Stimulated activated CD4-positive, alpha-beta T cell treated with anti-CD3 and anti-CD28 coated beads, TNF-alpha, amount 100 ng/mL, for 24 hours (primary cell): ENCODE data around the gene TMEM63B.
"Not testable (repeated sequence)": the region's sequence is repeated elsewhere in the genome, so short reads cannot be mapped to it uniquely, and the experiment has no call there.

ENCODE experiments used
- DNase-seq, 3 experiments: peaks; one replicate each; pipeline ENCODE4 v3.0.0-alpha.2; 2020; ENCODE audit warnings: low read depth in 3 of 3

The TMEM63B gene

DNA sequence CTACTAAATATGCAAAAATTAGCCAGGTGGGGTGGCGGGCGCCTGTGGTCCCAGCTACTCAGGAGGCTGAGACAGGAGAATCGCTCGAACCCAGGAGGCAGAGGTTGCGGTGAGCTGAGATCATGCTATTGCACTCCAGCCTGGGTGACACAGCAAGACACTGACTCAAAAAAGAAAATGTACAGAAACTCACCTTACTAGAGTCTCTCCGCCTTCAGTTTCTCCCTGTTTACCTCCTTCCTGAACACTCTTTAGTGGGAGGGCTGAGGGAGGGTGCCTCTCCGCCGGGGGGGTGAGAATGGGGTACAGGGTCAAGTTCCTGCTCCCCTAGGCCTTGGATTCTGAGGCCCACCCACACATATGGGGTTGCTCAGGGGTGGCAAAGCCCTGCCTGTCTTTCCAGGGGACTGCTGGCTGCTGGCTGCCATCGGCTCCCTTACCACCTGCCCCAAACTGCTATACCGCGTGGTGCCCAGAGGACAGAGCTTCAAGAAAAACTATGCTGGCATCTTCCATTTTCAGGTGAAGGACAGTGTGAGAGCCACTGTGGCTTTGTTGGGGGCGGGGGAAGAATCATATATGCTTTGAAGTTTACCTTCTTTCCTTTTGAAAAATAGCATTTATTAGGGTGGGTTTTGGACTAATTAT lies 44.7 kb downstream of the TMEM63B start:
- DNase-seq, result no peak

DNA sequence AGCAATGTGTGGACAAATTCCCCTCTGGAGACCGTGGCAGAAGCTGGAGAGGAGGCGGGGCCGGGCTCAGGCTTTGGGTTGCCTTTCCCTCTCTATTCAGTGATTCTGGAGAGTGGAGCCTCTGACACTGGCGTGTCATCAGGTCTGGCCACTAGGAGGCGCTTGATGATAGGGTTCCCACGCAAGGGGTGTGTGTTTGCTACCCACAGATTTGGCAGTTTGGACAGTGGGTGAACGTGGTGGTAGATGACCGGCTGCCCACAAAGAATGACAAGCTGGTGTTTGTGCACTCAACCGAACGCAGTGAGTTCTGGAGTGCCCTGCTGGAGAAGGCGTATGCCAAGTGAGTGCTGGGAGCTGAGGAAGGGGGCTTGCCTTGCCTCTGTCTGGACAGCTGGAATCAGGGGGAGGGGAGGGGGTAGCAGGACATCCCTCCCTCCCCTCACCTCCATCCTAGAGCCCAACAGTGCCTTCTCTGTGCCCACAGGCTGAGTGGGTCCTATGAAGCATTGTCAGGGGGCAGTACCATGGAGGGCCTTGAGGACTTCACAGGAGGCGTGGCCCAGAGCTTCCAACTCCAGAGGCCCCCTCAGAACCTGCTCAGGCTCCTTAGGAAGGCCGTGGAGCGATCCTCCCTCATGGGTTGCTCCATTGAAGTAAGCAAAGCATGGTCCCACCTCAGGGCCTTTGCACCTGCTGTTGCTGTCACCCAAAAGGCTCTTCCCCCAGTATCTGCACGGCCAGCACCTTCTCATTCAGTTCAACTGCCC lies 45.6 kb downstream of the TMEM63B start:
- DNase-seq, result peak; percentile 58 to 77 (median 72)

DNA sequence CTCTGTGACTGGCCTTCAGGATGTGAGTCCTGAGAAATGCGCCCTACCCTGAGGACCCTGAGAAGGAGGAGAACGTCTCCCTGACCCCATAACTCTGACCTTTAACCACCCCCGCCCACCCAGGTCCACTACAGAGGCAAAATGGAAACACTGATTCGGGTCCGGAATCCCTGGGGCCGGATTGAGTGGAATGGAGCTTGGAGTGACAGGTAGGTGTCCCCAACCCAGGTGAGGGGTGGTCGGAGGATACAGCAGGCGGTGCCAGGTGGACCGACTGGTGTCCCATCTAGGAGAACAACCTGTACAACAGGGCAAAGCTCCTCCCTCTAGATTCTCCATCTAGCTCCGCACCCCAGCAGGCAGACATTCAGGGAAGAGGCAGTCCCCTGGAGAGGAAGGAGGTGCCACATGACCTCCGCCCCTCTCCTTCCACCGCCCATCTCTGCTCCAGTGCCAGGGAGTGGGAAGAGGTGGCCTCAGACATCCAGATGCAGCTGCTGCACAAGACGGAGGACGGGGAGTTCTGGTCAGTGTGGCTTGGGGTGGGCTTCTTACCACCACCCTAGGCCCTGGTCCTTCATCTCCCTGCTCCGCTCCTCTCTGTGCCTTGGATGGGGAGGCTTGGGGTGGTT lies 48.9 kb downstream of the TMEM63B start:
- DNase-seq, result no peak

DNA sequence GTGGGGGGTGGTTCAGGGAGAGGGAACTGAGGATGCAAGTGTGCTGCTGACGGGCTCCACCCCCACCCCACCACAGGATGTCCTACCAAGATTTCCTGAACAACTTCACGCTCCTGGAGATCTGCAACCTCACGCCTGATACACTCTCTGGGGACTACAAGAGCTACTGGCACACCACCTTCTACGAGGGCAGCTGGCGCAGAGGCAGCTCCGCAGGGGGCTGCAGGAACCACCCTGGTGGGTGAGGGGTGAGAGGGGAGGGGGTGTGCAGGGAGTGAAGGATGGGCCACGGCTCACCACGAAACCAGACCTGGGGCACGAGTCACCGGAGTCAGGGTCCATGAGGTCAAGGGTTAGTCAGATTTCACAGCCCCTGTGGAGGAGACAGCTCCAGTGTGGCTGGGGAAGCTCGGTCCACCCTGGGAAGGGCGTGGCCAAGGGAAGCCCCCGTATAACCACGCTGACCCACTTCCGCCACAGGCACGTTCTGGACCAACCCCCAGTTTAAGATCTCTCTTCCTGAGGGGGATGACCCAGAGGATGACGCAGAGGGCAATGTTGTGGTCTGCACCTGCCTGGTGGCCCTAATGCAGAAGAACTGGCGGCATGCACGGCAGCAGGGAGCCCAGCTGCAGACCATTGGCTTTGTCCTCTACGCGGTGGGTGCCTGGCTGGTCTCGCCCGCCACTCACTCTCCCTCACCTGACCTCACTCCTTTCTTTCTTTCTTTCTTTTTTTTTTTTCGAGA lies 49.6 kb downstream of the TMEM63B start:
- no peak for DNase-seq

DNA sequence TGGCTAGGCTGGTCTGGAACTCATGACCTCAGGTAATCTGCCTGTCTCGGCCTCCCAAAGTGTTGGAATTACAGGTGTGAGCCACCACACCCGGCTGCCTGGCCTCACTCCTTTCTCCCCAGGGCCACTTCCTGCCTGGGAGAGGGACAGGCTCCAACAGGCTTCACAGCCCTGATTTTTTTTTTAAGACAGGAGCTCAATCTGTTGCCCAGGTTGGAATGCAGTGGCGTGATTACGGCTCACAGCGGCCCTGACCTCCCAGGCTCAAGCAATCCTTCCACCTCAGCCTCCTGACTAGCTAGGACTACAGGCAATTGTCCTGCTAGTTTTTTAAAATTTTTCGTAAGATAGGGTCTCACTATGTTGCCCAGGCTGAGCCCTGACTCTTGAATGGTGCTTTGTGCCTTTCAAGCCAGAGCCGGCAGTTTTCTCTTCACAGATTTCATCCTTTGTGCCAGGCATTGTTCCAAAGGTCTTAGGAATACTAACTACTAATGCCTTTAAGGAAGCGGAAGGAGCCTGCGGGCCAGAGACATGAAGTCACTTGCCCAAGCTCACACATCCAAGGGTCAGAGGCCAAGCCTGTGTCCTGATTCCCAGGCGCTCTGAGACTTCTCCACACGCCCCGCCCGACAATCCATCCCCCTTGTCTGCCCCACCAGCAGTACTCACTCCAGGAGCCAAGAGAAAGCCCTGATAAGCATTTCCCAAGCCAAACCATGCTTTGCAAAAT lies 50.5 kb downstream of the TMEM63B start:
- no peak for DNase-seq

DNA sequence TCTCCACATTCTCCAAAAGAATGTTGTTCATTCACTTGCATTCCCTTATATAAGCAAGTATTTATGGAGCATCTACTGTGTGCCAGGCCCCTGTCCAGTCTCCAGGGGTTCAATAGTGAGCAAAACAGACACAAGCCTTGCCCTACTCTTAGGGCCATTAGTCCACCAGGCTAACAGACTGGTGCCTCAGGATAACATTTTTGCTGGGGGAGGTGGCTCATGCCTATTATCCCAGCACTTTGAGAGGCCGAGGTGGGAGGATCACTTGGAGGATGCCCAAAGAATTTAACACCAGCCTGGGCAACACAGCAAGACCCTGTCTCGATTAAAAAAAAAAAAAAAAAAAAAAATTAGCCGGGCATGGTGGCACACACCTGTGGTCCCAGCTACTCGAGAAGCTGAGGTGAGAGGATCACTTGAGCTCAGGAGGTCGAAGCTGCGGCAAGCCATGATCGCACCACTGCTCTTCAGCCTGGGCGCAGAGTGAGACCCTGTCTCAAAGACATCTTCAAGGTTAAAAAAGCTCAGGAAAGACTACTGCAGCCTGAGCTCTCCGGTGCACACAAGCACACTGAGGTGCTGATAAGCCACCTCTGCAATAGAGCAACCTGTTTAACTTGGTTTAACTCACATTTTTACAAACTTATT lies 51.2 kb downstream of the TMEM63B start:
- DNase-seq, result no peak

DNA sequence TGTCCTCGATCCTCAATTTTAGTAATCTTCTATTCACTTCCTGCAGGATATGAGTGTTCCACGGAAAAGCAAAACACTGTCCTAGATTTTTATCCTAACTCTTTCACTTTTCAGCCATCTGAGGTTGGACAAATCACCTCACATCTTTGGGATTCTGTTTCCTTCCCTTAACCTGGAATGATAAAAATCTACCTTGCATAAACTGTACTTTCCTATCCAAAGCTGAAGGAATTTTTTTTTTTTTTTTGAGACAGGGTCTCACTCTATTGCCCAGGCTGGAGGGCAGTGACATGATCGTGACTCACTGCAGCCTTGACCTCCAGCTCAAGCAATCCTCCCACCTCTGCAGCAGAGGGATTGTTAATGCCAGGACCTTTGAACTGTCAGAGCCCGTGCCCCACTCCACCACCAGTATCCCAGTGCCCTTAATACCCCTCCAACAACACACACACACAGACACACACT lies 51.8 kb downstream of the TMEM63B start:
- DNase-seq, result no peak

DNA sequence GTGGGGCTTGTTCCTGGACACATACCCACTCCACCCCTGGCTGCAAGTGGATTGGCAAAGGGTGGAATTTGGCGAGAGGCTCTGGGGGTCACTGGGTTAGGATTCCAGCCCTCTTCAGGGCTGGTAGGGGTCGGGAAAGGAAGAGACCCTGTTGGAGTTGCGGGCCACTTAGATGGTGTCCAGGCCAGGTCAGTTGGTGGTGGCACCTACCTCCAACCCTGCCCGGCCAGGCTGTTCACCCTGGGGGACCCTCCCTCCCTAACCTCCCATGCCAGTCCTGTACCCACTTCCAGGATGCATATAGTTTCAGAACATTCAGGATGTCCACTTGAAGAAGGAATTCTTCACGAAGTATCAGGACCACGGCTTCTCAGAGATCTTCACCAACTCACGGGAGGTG lies 52.3 kb downstream of the TMEM63B start:
- no peak for DNase-seq

DNA sequence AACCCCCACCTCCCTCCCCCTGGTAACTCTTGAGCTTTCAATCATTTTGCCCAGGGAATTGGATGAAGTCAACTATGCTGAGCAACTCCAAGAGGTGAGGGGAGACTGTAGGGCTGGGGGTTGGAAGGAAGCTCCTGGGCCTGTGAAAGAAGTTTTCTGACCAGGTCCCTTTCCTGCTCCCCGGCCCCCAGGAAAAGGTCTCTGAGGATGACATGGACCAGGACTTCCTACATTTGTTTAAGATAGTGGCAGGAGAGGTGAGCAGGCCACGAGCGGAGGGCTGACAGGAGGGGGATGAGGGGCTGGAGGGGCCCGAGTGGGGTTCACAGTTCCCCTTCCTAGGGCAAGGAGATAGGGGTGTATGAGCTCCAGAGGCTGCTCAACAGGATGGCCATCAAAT lies 53.1 kb downstream of the TMEM63B start:
- DNase-seq, result no peak

DNA sequence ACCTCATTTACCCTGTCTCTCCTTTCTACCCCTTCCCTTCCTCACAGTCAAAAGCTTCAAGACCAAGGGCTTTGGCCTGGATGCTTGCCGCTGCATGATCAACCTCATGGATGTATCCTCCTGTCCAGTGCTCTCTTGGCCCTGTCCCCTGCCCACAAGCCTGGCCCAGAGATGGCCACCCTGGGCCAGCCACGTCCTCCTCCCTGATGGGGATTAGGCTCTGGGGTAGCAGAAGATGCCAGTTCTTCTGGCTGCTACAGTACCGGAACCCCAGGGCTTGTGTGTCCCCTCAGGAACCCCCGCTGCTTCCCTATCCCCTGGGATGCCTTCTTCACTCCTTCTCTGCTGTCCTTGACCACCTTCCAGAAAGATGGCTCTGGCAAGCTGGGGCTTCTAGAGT lies 53.5 kb downstream of the TMEM63B start:
- no peak for DNase-seq

DNA sequence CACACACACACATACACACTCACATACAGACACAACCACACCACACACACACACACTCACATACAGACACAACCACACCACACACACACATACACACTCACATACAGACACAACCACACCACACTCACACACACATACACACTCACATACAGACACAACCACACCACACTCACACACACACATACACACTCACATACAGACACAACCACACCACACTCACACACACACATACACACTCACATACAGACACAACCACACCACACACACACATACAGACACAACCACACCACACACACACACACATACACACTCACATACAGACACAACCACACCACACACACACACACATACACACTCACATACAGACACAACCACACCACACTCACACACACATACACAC lies 54.4 kb downstream of the TMEM63B start:
- not testable (repeated sequence) for DNase-seq

DNA sequence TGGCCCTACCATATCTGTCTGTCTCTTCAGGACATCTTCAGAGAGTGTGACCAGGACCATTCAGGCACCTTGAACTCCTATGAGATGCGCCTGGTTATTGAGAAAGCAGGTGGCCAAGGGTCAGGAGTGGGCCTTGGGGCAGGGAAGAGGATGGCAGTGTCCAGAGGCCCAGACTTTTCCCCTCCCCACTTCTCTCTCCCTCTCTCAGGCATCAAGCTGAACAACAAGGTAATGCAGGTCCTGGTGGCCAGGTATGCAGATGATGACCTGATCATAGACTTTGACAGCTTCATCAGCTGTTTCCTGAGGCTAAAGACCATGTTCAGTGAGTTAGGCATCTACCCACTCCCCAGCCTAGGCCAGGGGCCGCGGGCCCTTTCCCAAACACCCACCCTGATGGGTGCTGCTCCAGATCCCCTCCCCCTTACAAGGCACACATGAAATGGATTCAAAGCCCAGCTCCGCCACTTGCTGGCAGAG lies 55.6 kb downstream of the TMEM63B start:
- DNase-seq, result no peak

DNA sequence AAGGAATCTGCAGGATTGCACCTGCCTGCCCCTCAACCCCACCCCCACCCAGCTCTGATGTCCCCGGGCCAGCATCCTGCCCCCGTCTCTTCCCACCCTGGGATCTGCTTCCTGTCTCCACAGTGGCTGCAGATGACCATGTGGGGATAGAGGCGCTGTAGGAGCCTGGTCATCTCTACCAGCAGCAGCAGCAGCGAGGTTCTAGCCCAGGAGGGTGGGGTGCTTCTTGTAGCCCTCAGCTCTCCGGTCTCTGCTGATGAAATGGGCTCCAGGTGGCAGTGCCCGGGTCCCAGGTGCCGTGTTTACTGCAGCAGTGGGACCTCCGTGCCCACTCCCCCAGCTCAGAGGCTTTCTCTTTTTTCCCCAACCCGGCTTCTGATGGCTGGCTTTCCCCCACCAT lies 56.4 kb downstream of the TMEM63B start:
- DNase-seq, result no peak

DNA sequence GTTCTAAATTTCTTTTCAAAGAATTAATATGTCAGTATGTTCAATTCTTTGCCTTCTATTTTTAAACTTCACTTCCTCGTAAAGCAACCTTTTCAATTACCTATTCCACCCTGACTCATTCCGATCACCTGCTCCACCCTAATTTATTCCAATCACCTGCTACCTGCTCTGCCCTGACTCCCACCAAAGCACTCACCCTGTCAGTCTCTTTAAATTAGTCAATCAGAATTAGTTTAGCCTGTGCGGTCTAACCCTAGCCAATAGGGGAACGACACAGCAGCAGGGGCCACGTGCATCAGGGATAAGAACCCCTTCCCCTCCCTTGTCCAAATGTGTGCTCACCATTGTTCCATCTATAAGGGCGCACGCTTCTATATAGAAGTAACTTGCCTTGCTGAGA lies 58.0 kb downstream of the TMEM63B start:
- DNase-seq, result not testable (repeated sequence)

DNA sequence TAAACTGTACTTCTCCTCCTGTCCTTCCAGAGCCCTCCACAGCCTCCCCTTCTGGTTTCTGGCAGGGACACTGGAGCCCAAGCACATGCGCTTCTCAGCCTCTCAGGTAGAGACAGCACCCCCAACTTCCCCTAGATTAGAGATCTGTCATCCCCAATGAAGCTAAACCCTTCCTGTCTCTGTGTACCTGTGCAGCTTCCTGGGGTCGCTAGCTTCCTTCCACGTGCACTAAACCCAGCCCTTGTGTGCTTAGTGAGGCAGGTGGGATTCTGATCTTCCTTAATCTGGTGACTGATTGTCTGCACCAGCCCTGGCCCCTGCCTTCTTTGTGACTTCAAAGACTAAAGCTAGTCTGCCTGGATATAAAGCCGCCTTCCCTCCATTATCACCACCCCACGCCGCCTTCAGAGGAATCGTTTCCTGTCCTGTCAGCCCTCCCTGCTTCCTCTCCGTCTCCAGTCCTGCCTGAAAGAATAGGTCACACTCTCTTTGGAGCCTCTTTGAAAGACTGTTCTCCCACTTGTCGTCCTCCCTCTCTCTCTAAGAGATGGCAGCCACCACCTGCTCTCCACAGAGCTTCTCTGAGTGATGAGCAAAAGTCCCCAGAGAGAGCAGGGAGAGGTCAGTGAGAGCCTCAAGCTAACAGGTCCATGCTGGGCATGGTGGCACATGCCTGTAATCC lies 58.7 kb downstream of the TMEM63B start:
- DNase-seq, result no peak

DNA sequence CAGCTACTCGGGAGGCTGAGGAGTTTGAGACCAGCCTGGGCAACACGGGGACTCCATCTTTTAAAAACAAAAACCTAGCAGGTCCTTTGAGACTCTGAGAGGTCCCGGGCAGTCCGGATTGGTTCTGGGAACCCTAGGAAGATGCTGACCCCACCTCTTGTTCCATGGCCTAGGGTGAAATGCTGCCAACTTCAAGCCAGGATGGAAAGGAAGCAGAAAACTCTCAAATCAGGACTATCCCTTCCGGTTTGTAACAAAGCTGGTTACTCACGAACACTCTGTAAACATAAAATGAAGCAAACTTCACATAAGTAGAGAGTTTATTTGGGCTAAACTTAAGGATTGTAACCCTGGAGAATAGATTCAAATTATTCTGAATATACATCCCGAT lies 59.3 kb downstream of the TMEM63B start:
- DNase-seq, result no peak

DNA sequence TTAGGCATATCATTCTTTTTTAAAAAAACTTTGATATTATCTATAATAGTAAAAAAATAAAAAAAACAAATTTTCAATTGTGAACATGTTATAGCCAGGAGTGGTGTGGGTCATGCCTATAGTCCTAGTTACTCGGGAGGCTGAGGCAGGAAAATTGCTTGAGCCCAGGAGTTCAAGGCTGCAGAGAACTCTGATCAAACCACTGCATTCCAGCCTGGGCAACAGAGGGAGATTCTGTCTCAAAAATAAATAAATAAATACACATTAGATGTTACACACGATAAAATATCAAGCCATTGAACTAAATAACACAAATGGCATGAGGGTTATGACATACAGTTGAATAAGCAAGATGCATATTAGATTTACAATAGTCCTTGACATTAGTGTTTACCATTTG lies 61.5 kb downstream of the TMEM63B start:
- no peak for DNase-seq

DNA sequence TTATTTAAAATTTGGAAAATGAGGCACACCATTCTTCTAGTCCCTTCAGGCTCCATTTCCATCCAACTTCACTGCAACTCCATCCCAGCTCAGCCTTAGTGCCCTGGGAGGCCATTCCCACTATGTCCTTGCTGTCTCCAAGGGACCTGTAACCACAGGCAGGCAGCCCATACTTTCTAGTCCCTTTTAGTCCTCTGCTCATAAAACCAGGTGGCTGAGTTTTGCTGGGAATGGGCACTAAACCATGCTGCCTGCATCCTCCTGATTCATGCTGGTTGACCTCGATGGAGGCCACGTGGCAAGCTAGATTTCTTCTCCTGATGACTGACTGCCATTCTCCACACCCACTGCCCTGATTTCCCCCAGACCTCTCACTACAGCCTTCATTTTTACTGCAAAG lies 61.9 kb downstream of the TMEM63B start:
- no peak for DNase-seq

DNA sequence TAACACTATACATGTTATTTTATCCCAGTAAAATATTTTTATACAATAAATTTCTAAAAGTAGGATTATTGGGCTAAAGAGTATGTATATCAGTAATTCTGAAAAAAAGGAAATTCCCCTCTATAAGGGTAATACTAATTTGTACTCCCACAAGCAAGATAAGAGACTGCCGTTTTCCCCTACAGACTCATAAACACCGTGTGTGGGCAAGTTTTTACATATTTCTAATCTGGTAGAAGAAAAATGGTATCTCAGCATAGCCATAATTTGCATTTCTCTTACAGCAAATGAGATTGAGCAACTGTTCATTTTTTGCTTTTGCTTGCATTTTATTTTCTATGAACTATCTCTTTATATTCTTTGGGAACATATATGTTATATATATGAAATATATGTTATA lies 63.4 kb downstream of the TMEM63B start:
- DNase-seq, result no peak

DNA sequence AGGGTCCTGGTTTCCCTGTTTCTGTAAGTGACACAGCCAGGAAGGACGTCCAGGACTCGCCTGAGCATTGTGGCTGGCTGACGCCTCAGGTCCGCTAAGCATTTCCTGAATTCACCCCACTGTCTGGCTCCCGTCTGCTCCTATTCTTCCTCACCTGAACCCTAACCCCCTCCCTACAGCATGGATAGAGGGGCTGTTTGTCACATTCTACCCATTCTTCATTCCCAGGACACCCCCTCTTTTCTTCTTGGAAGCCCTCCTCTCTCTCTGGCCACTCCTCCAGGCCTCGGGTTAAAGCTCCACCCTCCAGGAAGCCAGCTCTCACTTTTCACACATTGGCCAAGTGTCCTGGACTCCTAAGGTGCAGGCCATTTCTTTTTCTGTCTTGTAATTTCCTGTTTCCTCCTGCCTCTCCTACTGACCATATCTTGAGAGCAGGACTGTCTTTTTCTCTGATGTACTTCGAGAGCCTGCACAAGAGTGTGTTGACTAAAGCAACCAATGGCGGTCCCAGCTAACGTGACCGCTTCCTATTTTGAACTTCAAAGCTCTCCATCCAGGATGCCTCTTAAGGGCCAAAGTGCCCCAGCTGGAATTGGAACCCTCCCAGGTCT lies 65.2 kb downstream of the TMEM63B start:
- no peak for DNase-seq
